Ishikawa (cell line): ENCODE data around the gene GAL3ST1.

Experiments used
- CEBPB ChIP-seq: IDR thresholded peaks from 2 replicates; pipeline ENCODE4 v1.6.1; 2012
- CREB1 ChIP-seq: IDR thresholded peaks from 2 replicates; pipeline ENCODE4 v1.6.1; 2012; ENCODE audit warnings: low read depth
- EGR1 ChIP-seq: IDR thresholded peaks from 2 replicates; pipeline ENCODE4 v1.6.1; 2012
- EP300 ChIP-seq: IDR thresholded peaks from 2 replicates; pipeline ENCODE4 v1.6.1; 2012; ENCODE audit warnings: borderline replicate concordance
- FOXM1 ChIP-seq: IDR thresholded peaks from 2 replicates; pipeline ENCODE4 v1.6.1; 2012; ENCODE audit warnings: low read depth, borderline replicate concordance
- MAX ChIP-seq: IDR thresholded peaks from 2 replicates; pipeline ENCODE4 v1.6.1; 2012
- NFIC ChIP-seq: IDR thresholded peaks from 2 replicates; pipeline ENCODE4 v1.6.1; 2012
- RAD21 ChIP-seq: IDR thresholded peaks from 2 replicates; pipeline ENCODE4 v1.6.1; 2012; ENCODE audit warnings: low read depth
- REST ChIP-seq: IDR thresholded peaks from 2 replicates; pipeline ENCODE4 v1.6.1; 2012; ENCODE audit warnings: low read depth, mild to moderate bottlenecking
- TAF1 ChIP-seq: IDR thresholded peaks from 2 replicates; pipeline ENCODE4 v1.6.1; 2012; ENCODE audit warnings: low read depth, mild to moderate bottlenecking
- TCF12 ChIP-seq: IDR thresholded peaks from 2 replicates; pipeline ENCODE4 v1.6.1; 2012; ENCODE audit warnings: low read depth
- TEAD4 ChIP-seq: IDR thresholded peaks from 2 replicates; pipeline ENCODE4 v1.6.1; 2012
- USF1 ChIP-seq: IDR thresholded peaks from 2 replicates; pipeline ENCODE4 v1.6.1; 2012
- YY1 ChIP-seq: IDR thresholded peaks from 2 replicates; pipeline ENCODE4 v1.6.1; 2012; ENCODE audit warnings: low read depth
- ZBTB7A ChIP-seq: IDR thresholded peaks from 2 replicates; pipeline ENCODE4 v1.6.1; 2012; ENCODE audit warnings: low read depth

GAL3ST1 gene

GRCh38 chr22:30542811-30543188, 31.7 kb downstream of the GAL3ST1 start:
- TF ChIP-seq USF1 (no peak), CREB1 (no peak), EGR1 (no peak), FOXM1 (no peak), YY1 (no peak), NFIC (no peak), TEAD4 (no peak), CEBPB (no peak), MAX (no peak)

DNA sequence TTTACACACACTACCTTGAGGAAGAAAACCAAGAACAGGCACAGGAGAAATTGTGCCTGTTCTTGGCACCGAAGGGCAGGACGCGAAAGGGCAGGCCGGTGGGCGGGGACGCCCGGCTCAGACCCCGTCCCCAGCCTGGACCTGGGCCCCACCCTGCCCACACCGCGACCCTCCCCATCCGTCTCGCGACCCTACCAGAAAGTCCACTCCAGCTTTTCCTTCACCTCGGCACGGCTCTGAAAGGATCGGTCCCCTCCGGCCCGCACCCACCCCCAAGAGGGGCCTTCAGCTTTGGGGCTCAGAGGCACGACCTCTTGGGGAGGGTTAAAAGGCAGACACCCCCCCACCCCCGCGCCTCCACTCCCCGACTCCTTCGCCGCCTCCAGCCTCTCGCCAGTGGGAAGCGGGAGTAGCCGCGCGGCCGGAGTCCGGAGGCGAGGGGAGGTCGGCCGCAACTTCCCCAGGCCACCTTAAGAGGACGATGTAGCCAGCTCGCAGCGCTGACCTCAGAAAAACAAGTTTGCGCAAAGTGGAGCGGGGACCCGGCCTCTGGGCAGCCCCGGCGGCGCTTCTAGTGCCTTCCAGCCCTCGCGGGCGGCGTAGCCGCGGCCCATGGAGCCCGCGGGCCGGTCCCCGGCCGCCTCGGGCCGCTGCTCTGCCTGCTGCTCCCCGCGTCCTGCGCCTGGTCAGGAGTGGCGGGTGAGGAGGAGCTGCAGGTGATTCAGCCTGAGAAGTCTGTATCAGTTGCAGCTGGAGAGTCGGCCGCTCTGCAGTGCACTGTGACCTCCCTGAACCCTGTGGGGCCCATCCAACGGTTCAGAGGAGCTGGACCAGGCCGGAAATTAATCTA, 32.3 kb downstream of the GAL3ST1 start:
- TF ChIP-seq TAF1 (no peak), TEAD4 (no peak), REST (no peak), RAD21 (no peak), CEBPB (no peak)

DNA sequence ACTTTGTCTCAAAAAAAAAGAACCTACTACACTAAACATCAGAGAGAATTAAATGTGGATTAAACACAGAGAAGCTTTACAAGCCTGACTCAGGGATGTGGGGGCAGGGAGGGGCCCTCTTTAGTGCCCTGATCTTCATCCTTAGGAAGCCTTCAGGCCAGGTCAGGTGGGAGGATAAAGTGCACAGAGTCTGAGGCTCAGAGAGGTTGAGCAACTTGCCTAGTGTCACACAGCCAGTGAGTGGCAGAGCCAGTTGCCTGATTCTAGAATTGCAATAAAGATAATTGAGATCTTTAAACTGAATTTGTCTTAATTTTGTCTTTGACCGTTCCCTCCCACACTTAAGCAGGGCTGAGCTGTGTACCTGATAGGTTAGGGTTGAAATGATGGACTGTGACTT, 35.1 kb downstream of the GAL3ST1 start:
- TF ChIP-seq FOXM1 (no peak), RAD21 (no peak), EP300 (no peak), MAX (no peak), ZBTB7A (no peak), TCF12 (no peak), EGR1 (no peak), NFIC (no peak), USF1 (no peak), TAF1 (no peak), YY1 (no peak), TEAD4 (no peak), CREB1 (no peak), REST (no peak), CEBPB (no peak)

DNA sequence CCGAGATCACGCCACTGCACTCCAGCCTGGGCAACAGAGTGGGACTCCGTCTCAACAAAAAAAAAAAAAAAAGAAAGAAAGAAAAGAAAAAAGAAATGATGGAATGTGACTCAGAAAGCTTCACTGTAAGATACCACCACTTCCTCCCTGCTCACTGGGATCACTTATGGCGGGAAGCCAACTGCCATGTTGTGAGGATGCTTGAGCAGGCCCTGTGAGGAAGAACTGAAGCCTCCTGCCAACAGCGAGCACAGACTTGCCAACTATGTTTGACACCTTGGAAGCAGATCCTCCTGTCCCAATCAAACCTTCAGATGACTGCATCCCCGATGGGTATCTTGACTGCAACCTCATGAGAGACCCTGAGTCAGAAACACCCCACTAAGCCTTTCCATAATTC, 36.2 kb downstream of the GAL3ST1 start:
- no peak for TF ChIP-seq NFIC
- no peak for TF ChIP-seq RAD21
- no peak for TF ChIP-seq ZBTB7A
- no peak for TF ChIP-seq USF1
- no peak for TF ChIP-seq EP300
- no peak for TF ChIP-seq TAF1
- no peak for TF ChIP-seq MAX
- no peak for TF ChIP-seq CEBPB
- TF ChIP-seq TCF12, result no peak
- no peak for TF ChIP-seq EGR1
- TF ChIP-seq TEAD4, result no peak
- no peak for TF ChIP-seq REST
- no peak for TF ChIP-seq CREB1
- TF ChIP-seq YY1, result no peak
- TF ChIP-seq FOXM1, result no peak
